Uterus (tissue), 4 donors: ENCODE data around the gene NPHP4. TPM values are rescaled to one million over a fixed set of nuclear protein-coding genes. Genes with fewer than 3 reads are reported as not detected.

ENCODE experiments used
- DNase-seq, 2 donors: peaks; one replicate each; pipeline ENCODE4 v3.0.0-alpha.2; 2019 to 2020
- H3K27ac ChIP-seq, 2 donors: fragments of 200-600 bp; sonication (generic); 1 replicate in 1 of 2; 2 replicates in 1 of 2; pipeline ENCODE4 v1.5.1; 2016 to 2018
- H3K27me3 ChIP-seq, 2 donors: fragments of 200-600 bp; sonication (generic); one replicate each; pipeline ENCODE4 v1.5.1; 2018 to 2019; ENCODE audit warnings: control low read depth in 1 of 2
- H3K36me3 ChIP-seq, 2 donors: fragments of 200-600 bp; sonication (generic); one replicate each; pipeline ENCODE4 v1.5.1; 2019; ENCODE audit warnings: control low read depth in 1 of 2
- H3K4me1 ChIP-seq, 2 donors: fragments of 200-600 bp; sonication (generic); one replicate each; pipeline ENCODE4 v1.5.1; 2018 to 2019; ENCODE audit warnings: control low read depth in 1 of 2
- H3K4me3 ChIP-seq, 2 donors: fragments of 200-600 bp; sonication (generic); 1 replicate in 1 of 2; 2 replicates in 1 of 2; pipeline ENCODE4 v1.5.1; 2018 to 2019; ENCODE audit warnings: mild to moderate bottlenecking in 1 of 2
- H3K9me3 ChIP-seq, 2 donors: fragments of 200-600 bp; sonication (generic); one replicate each; pipeline ENCODE4 v1.5.1; 2019; ENCODE audit warnings: control low read depth in 1 of 2
- POLR2A ChIP-seq, 2 donors: fragments of 450-650 bp; IDR thresholded peaks; one replicate each; pipeline ENCODE4 v1.6.1; 2016; ENCODE audit warnings: antibody characterized with exemption in 2 of 2, mild to moderate bottlenecking in 1 of 2, moderate library complexity in 1 of 2
- intact Hi-C: fragments of 100-400 bp; cut with DNase I; formaldehyde crosslinking; loops from one replicate; pipeline ENCODE4 v1.15.1; 2023; ENCODE audit warnings: low total_unique reads
- total RNA-seq, 4 donors: library from RNA; depleted of rRNA in 3 of 4; stranded (reverse); fragments of >200 nt in 3 of 4; gene quantifications; one replicate each; pipeline versions ENCODE4 v1.1.0 to v1.2.4, GENCODE V29; 2014 to 2023
- TF ChIP-seq, protein P1 (sequence below), 4 experiments: fragments of 200-600 bp in 2 of 4; fragments of 450-650 bp in 2 of 4; sonication (generic) in 2 of 4; IDR thresholded peaks; one replicate each; pipeline ENCODE4 v1.5.1; 2016 to 2019; ENCODE audit warnings: antibody characterized with exemption in 4 of 4, mild to moderate bottlenecking in 2 of 4, moderate library complexity in 1 of 4
- donor health status: DM: yes; HTN: yes; CAD: no.

The NPHP4 gene
- total RNA-seq, 4 donors from 2014 or later: 1.3 to 16.2 (median 7.0) TPM

GRCh38 chr1:6003568-6004411 is 11.6 kb upstream of the NPHP4 start:
- TF ChIP-seq, protein P1, sequence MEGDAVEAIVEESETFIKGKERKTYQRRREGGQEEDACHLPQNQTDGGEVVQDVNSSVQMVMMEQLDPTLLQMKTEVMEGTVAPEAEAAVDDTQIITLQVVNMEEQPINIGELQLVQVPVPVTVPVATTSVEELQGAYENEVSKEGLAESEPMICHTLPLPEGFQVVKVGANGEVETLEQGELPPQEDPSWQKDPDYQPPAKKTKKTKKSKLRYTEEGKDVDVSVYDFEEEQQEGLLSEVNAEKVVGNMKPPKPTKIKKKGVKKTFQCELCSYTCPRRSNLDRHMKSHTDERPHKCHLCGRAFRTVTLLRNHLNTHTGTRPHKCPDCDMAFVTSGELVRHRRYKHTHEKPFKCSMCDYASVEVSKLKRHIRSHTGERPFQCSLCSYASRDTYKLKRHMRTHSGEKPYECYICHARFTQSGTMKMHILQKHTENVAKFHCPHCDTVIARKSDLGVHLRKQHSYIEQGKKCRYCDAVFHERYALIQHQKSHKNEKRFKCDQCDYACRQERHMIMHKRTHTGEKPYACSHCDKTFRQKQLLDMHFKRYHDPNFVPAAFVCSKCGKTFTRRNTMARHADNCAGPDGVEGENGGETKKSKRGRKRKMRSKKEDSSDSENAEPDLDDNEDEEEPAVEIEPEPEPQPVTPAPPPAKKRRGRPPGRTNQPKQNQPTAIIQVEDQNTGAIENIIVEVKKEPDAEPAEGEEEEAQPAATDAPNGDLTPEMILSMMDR (IDR thresholded peaks at IDR 0.05): no peak
- TF ChIP-seq POLR2A (IDR thresholded peaks at IDR 0.05): no peak
- DNase-seq: no peak
- H3K9me3 ChIP-seq: no peaks in the 10 kb centered on the region
- H3K27ac ChIP-seq: no peak overlapping the region
- no peaks in the 10 kb centered on the region for H3K4me1 ChIP-seq
- no peaks in the 10 kb centered on the region for H3K27me3 ChIP-seq
- intact Hi-C loops: no loop called here
- no peak overlapping the region for H3K4me3 ChIP-seq
- H3K36me3 ChIP-seq: no peaks in the 10 kb centered on the region

DNA sequence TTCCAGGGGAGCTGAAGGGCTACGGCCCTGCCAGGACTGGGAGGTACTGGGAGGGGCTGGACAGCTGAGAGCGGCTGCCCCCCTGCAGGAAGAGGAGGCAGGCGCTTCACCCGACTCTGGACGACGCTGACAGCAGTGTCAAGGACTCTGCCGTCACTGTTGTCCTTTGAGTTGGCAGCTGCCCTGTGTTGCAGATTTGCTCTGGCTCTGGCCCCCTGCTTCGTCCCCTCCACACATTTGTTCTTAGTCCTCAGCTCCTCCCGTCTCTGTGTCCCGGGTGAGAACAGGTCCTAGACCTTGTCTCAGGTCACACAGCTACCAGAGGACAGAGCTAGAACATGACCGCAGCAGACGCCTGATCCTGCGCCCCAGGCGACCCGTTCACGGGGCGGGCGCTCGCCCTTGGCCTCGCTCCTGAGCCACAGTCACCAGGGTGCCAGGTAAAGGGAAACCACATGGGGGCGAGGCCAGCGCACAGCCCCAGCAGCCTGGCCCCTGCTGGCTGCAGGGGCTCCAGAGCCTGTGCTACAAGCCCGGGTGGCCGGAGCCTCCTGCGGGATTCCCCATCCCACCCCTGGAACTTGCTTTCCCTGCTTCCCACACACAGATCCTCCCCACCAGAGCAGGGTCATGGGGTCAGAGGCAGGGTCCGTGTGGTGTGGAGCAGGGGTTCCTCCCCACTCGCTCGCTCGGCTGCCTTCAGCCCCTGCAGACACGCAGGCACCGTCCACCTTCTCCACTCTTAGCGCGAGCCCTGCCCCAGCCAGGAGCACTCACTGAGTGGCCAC is 10.7 kb upstream of the NPHP4 start:
- no peaks in the 10 kb centered on the region for H3K27me3 ChIP-seq
- H3K4me1 ChIP-seq: no peaks in the 10 kb centered on the region
- no peak overlapping the region for H3K27ac ChIP-seq
- H3K9me3 ChIP-seq: no peaks in the 10 kb centered on the region
- no peaks in the 10 kb centered on the region for H3K36me3 ChIP-seq
- TF ChIP-seq POLR2A (IDR thresholded peaks at IDR 0.05): no peak
- TF ChIP-seq, protein P1 (IDR thresholded peaks at IDR 0.05): no peak
- intact Hi-C loops: no loop called here
- H3K4me3 ChIP-seq: no peak overlapping the region
- DNase-seq: no peak

GRCh38 chr1:6001992-6002576 is 9.9 kb upstream of the NPHP4 start:
- H3K9me3 ChIP-seq: no peaks in the 10 kb centered on the region

GRCh38 chr1:6000444-6001288 is 8.4 kb upstream of the NPHP4 start:
- no peaks in the 10 kb centered on the region for H3K27me3 ChIP-seq
- TF ChIP-seq, protein P1 (IDR thresholded peaks at IDR 0.05): no peak
- TF ChIP-seq POLR2A (IDR thresholded peaks at IDR 0.05): no peak

More at GRCh38 chr1:6001992-6002576, 9.9 kb upstream of the NPHP4 start:
- no peak overlapping the region for H3K27ac ChIP-seq
- intact Hi-C loops: no loop called here
- no peaks in the 10 kb centered on the region for H3K27me3 ChIP-seq
- no peak for TF ChIP-seq POLR2A (IDR thresholded peaks at IDR 0.05)
- TF ChIP-seq, protein P1 (IDR thresholded peaks at IDR 0.05): no peak
- no peaks in the 10 kb centered on the region for H3K4me1 ChIP-seq
- DNase-seq: no peak
- no peak overlapping the region for H3K4me3 ChIP-seq
- H3K36me3 ChIP-seq: no peaks in the 10 kb centered on the region

More at GRCh38 chr1:6000444-6001288, 8.4 kb upstream of the NPHP4 start:
- no peak for DNase-seq
- H3K9me3 ChIP-seq: no peaks in the 10 kb centered on the region
- H3K36me3 ChIP-seq: no peaks in the 10 kb centered on the region
- H3K4me3 ChIP-seq: no peak overlapping the region
- no peak overlapping the region for H3K27ac ChIP-seq
- no peaks in the 10 kb centered on the region for H3K4me1 ChIP-seq
- intact Hi-C loops: no loop called here
